GM18519 (cell line): Measurements from ENCODE around the gene HDAC8.
"Not testable (repeated sequence)": the region's sequence is repeated elsewhere in the genome, so short reads cannot be mapped to it uniquely, and the experiment has no call there.

ENCODE experiments used
- ATAC-seq: cut with Tn5 transposase; IDR thresholded peaks from one replicate; pipeline ENCODE4 v1.9.1; 2021; ENCODE audit warnings: mild to moderate bottlenecking, moderate library complexity; ENCODE audit not compliant: unreplicated experiment, low FRiP score

The HDAC8 gene

DNA sequence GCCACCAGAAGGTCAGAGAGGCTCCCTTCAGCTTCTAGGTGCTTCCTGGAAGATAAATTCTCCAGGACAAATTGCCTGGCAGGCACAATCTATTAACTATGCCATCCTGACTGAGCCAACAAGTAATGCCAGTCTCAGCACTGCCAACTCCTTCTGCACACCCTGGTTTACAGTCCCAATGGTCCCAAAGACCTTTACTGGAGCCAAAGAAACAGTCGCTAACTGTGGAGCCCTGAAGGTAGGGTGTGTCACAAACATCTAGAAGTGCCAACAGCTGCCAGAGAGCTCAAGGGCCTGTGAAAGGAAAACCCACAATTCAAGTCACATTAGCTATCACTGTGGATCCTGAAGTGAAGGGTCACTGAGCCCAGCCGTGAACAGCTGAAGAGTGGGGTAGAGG is 232.0 kb downstream of the HDAC8 start:
- no peak for ATAC-seq

DNA sequence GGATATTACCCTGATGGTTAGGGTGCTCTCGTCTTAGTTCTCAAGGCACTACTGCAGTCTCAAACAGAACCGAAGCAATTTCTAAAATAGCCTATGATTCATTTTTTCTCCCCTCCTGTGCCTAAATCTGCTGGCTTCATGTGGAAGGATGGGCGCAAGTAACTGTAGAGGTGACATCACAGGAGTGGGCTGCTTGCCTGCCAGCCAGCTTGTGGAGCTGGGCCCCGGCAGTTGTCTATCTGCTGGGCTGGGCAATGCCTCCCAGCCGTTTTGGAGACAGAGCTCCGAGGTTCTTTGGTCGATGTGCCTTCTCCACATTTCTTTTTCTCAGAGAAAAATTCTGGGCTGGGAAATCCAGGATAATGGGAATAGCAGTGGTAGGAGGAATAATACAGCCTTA is 232.6 kb downstream of the HDAC8 start:
- no peak for ATAC-seq

DNA sequence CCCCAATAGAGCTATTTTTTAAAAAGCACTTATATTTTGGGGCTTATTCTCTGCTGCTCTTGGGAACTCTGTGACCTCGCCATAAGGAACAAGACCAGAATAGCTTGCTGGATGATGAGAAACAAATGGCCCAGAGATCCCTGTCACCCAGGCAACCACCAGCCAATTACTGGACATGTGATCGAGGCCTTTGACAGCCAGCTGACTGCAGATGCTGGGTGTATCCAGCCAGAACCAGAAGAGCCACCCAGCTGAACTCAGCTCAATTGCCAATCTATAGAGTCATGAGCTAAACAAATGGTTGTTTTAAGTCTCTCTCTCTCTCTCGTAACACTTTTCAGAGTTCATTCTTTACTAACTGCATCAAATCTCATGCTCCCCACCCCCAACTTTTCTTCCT is 242.5 kb downstream of the HDAC8 start:
- ATAC-seq, result no peak

DNA sequence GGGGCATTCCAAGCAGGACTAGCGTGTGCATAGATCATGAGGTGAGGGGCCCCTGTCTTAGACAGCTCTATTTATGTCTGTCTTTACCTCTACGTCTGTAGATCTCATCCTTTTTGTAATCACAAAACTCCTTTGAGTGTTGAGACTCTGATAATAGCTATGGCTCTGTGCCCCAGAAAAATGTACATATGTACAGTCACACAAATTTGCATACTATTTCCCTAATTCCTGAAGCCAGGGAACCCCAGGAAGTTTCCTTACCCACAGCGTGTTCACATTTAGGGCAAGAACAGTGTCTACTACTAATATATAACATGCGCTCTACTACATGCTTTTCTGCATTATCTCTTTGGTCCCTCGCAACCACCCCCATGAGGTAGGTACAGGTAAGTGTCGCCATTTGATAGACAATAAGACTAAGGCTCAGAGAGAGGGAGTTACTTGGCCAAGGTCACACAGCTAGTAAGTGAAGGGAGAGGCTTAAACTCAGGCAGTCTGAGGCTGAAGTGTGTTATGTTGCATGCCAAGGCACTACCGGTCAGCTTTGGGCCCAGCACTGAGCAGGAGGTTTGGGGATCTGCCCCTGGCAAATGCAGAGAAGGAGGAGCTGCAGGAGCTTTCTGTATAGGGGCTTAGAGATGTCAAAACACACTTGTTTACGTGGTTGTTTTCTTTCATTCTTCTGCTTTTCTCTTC is 245.9 kb downstream of the HDAC8 start:
- ATAC-seq, result no peak

DNA sequence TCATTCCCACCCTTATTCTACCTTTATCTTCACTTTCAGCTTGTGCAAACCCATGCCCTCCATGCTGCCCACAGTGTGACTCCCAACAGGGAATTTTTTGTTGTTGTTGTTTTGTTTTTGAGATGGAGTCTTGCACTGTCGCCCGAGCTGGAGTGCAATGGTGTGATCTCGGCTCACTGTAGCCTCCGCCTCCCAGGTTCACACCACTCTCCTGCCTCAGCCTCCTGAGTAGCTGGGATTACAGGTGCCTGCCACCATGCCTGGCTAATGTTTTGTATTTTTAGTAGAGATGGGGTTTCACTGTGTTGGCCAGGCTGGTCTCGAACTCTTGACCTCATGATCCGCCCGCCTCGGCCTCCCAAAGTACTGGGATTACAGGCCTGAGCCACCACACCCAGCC is 253.0 kb downstream of the HDAC8 start:
- ATAC-seq, result not testable (repeated sequence)

DNA sequence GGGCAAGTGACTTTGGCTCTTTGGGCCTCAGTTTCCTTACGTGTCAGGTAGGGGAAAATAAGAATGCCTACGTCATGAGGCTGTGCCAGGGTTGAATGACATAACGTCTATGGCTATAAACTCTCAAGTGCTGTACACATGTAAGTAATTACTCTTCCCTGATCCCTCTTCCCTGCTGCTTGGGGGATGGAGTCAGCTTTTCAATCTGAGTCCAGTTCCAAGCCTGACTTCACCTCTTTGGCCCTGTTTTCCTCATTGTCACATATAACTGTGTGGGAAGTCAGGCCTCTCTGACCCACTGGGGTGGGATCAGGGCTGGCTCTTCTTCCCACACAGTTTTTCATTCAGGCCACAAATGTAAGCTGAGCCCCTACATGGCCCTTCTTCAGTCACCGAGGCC is 255.5 kb downstream of the HDAC8 start:
- no peak for ATAC-seq

DNA sequence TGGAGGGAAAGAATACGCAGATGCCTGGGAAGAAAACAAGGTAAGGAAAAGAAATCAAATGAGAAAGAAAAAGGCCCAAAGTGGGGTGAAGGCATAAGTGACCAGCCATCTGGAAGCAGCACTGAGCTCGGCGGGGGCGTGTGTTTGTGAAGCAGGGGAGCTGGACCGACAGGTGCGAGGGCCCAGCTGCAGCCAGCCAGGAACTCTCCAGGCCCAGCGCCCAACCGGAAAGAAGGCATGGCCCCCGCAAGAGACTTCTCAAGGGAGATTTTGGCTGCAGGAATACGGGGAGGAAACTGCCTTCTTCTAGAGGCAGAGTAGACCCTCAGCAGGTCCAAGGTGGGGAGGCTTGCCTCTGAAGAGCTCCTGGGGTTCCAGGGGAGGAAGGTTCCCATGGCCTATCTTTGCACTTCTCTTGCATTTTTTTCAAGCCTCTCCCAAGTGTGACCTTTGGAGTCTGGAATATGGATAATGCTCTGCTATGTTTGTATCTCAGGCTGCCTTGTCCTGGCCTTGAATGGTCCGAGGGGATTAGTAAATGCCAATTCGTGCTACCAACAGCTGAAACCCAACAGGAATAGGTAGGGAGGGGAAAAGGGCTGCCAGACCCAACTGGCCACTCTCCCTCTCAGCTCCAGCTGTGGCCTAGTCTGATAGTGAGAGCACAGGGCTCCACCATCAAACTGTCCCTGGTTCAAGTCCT is 256.1 kb downstream of the HDAC8 start:
- ATAC-seq, result no peak

DNA sequence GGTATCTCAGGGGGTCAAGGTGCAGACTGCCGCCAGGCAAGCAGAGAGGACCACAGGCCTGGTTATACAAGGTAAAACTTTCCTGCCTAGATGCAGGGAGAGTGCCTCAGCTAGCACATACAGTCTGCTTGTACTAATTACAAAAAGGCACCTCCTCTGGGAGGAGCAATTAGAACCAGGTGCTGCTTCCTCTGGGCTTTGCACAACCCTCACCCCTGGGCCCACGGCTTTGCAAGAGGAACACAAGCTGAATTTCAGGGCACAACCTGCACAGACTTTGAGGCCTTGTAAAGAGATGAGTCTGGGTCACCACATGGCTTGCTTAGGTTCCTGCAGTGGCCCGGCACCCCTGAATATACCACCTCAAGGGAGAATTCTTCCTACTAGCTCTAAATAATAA is 257.8 kb downstream of the HDAC8 start:
- no peak for ATAC-seq

DNA sequence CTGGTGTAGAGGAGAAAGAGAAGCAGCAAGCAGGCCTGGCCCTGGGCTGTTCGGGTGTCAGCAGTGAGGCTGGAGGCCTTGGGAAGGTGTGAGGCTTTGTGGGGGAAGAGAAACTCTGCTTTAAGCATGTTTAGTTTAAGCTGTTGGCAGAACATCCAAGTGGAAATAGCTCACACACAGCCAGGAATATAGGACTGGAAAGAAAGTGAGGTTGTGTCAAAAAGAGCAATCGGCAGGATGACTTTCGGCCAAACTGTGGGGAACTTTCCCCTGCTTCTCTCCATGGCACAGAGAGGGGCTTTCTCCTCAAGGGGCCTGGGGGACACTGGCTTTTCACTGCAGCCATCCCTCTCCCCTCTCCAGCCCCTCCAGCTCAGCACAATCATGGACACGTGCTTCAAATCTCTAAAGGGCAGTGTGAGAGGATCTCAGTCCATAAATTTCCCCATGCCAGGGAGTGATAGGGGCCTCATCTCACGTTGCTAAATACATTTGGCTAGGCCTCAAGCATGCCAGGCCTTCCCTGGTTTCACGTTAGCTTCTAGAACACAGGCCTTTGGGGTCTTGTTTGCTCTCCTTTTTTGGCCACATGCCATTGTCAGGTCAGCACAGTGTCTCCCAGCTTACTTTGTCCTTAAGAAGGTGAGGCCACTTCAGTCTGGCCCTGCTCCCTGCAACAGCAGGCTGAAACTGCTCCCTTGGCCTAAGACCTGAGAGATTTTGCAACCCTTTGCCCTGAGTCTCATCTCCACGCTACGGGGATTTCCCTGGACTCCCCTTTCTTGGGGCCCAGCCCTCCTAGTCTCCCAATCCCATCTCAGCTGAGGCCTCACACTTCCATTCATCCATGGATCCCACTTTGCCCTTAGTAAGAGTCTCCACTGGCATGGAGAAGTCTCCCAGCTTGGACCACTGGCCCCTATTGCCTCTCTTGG is 258.7 kb downstream of the HDAC8 start:
- ATAC-seq, result no peak

DNA sequence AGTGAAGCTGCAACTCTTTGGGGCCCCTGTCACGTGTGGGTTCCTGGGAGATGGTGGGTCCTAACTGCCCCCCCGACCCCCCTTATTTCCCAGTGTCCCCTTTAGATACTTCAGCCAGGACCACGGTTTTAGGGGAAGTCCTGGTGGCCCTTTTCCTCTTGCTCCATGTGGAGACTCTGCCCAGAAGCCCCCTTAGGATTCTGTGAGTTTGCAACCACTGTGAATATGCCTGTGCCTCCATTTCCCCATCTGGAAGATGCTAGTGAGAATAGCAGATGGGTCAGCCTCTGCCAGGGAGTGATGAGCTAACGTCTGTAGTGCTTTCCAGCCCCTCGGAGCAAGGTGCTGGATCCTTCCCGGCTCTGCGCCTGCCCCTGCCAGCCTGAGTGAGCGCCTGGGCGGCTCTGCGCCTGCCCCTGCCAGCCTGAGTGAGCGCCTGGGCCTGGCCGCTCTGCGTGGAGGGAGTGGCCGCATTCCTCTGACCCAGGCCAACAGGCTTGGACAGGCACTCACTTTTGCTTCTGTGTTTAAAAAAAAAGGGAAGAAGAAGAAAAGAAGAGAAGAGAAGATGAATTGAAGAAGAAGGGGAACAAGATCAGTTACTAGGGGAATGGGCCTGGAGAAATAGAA is 260.2 kb downstream of the HDAC8 start:
- ATAC-seq, result no peak

DNA sequence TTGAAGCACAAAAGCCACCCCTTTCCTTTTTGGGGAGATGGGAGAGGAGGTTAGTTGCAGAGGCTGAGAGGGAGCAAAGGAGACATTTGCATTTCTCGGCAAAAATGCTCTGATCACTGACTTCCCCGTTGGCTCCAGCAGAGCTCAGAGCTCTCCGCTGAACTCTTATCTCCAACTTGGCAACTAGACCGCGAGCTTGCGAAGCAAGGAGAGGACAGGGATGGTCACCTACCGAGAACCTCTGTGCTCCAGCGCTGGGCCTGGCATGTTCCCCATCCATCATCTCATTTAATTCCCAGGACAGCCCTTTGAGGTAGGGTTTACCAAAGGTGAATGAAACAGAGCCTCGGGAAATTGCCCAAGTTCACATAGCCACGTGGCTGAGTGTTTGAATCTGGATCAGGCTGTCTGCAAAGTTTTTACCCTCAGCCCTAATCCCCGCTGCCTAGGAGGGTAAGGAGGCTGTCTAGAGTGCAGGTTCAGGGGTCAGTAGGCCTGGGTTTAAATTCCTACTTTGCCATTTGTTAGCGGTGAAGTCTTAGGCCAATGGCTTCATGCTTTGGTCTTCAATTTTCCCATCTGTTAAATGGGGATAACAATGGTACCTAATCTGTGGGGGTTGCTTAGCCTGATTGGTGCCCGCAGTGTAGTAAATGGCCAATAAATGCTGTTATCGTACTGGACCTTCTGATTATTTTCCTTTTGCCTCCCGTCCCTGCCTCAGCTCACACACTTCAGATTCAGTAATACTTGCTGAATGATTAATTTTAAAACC is 263.2 kb downstream of the HDAC8 start:
- ATAC-seq, result no peak

DNA sequence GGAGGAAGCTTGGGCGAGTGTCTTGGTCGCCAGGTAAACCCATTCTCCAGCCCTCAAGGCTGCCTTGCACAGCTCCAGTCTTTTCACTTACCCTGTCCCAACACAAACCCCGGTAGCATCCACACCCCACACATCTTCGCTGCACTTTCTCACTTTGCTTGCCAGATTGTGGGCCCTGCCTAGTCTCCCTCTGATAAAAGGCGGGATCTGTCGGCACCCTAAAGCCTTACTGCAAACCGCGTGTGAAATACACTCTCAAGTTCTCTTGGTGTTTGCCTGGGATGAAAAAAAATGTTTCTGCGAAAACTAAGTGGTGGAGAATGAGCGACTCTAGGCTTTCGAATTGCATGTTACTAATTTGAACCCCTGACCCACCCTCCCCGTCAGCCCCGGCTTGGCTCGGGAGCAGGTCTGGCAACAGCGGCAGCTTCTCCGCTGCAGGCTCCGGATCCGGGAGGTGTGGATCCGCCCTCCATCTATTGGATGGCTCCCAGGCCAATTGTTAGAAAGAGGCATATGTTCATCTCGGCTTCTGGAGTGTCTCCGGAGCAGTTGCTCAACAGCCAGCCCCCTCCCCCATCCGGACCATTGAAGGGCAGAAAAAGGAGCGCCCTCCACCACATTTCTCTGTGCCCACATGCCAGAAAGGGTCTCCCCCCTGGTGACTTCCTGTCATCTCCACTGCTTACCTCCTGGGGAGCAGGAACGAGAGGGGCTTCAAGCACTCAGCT is 263.9 kb downstream of the HDAC8 start:
- no peak for ATAC-seq

DNA sequence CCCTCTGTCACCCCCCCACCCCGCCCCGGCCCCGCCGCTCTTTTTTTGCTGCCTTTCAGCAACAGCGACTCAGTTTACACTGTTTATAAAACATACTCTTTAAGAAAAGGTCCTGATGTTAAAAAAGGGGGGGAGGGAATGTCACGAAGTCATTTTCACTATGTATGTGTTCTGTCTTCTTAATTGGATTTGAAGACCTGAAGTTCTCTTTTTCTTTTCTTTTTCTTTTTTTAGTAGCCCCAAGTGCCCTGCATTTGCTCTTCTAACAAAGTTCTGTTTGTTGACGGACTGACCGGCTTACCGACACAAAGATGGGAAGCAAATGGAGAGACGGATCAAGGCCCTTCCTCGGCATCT is 264.5 kb downstream of the HDAC8 start:
- no peak for ATAC-seq

DNA sequence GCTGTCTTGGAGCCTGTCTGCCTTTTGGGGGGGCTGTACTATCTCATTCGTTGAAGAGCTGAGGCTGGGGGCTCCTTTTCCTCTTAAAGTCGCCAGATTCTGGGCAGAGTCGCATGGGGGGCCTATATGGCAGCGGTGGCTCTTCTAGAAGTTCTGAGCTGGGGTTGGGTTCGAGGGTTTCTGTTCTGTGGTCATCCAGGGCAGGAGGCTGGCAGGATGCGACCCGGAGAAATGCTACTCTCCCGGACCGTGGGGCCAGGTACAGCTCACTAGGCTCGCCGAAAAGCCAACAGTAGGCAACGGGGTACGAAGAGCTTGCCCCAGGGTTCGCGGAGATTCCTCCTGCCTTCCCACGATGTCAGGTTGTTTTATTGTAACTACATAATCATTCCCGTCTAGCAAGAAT is 265.0 kb downstream of the HDAC8 start:
- no peak for ATAC-seq

DNA sequence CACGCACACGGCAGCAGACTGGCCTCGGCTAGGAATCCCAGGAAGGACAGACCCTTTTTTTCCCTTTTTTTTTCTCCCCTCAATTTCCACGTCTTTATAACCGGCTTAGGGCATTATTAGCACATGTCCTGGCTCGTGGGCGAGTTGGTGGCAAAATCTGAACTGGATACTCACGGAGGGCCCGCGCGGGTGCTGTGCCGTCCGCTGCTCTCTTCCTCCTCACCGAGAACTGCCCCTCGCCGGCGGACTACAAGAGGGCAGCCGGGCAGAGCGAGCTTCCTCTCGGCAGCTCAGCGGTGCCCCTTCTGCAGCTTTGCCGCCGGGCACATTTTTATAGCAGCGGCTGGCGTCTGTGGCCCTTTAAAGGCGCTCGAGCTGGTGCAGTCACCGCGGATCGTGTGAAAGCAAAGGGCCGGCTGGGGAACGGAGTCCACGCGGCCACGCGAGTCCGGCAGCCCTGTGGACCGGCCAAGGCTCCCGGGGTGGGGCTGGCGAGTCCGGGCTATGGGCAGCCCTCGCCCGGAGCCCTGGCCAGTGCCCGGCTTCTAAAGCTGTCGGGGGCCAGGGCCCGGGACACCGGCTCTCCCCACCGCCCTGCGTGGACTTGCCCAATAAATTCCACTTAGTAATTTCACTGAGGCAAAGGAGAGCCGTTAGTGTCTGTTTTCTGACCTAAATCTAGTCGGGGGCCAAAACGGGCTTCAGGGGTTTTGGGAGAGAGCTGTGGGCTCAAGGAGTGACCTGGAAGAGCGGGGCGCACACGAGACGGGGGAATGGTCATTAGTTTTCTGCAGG is 265.6 kb downstream of the HDAC8 start:
- no peak for ATAC-seq

DNA sequence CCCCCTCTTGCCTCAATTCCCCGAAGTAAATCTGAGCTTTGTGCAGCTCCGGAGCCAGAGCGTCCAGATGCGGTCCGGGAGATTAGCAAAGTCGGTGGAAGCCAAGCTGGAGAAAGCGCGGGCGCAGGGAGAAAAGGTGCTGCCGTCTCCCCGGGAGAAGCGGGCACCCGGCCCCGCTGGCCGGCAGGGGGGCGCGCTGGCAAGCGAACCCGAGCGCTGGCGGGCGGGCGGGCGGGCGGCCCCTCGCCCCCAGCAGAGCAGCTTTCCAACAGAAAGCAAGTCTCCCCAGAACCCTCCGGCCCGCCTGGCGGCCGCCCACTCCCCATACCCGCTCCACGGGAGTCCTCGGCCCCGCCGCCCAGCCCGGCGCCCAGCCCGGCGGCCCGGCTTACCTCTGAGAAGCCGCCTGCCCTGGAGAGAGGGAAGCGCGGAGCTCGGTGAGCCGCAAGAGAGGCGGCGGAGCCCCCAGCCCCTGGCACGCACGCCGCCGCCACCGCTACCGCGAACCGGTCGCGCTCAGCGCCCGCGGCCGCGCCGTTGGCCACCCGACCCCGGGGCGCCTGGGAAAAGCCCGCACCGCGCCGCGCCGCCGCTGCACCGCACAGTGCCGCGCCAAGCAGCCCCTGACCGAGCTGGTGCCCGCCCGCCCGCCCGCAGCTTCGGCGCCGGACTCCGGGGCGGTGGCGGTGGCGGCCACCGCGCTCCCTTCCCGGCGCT is 266.4 kb downstream of the HDAC8 start:
- no peak for ATAC-seq

DNA sequence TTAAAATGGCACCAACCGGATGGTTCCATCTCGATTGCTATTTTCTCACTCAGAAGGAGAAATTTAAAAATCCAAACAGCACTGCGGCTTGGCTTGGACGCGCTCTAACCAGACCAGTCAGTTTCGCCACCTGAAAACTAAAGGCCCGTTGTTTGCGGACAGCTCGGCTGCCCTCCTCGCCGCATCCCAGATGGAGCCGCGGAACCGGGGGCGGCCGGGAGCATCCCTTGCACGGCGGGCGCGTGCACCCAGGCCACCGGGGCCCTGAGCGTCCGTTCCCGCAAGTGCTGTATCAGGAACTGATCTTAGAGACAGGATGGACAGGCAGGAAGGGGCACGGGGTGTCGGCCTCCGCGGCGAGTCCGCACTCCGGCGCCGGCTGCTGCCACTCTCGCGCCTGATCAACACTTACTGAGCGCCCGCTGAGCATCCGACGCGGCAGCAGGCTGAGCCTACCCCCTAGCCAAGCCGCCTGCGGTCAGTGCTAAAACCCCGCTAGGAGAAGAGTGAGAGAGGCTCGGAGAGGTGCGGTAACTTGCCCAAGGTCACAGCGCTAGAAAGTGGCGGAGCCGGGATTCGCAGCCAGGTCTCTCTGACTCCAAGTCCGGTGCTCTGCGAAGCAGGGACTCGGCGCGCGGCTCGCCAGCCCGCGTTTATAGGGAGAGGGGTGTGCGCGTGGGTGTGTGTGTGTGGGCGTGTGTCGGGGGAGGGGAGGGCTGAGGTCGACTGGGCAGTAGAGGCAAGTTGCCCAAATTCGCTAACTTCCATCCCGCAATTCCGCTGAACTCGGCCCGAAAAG is 267.2 kb downstream of the HDAC8 start, which contains the start of gene CITED1:
Gene CITED1, minus strand, starts transcription at position 629 of the 799 bp plus-strand sequence. CDS start 3,045 bp downstream, outside the sequence.
- no peak for ATAC-seq
